ENCODE data around the gene RBM19. TPM values are rescaled to one million over a fixed set of nuclear protein-coding genes. Genes with fewer than 3 reads are reported as not detected.

The RBM19 gene
- total and polyA plus RNA-seq, 3 experiments from 2014 or later = 12.6 to 114 (median 109) TPM

DNA sequence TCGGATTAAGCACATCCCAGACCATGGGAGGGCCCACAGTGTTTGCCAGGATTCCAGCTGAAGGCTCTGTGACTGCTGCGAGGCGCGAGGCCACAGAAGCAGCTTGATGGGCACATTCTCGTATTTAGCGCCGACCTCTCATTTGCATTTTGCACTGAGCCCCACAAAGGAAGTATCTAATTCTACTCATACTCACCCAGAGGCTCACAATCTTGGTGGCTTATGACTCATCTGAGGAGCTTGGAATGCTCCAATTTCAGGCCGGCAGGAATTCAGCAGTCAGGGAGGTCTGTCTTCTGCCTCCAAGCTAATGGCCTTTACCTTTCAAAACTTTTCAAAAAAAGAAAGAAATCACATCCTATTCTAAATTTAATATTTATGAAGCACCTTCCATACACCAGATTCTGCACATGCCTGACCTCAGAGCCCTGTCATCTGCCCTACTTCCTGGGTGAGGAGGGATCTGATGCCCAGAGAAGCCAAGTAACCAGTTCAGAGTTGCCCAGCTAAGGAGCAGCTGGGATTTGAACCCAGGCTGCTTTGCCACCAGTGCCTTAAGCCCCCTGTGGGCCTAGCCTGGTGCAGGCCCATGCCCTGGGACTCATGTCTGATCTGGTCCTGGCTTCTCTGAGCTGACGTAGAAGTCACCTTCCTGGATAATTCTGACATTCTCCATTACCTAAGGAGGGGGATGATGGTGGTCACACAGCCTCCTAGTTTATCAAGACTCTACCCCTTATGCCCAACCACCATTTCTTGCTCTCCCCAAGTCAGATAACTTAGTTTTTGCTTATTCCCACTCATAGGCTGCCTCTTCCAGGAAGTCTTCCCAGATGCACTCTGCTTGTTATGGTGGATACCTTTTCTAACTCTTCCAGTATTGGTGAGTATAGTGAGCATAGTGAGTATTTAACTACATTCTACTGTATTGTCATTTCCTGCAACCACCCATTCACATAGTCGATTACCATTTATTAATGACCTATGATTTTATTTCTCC is 198.9 kb downstream of the RBM19 start:
- no peaks in the 10 kb centered on the region for H3K27me3 ChIP-seq (ENCODE audit: insufficient read depth, low read length, poor library complexity, severe bottlenecking)
- Mint-ChIP-seq H3K9me3 (peaks cover 0 to 4% (median 0%) of the 10 kb centered on the region in 5 donors), H3K27ac (no peak overlapping the region), H3K4me3 (no peak overlapping the region), H3K27me3 (peaks cover 10 to 17% of the 10 kb centered on the region in 2 donors), H3K4me1 (no peaks in the 10 kb centered on the region), H3K36me3 (no peaks in the 10 kb centered on the region)
- H3K36me3 ChIP-seq (ENCODE audit: insufficient read depth, low read length) = no peaks in the 10 kb centered on the region
- ChIA-PET POLR2A (no interaction called here), CTCF (no interaction called here)
- H3K4me1 ChIP-seq (ENCODE audit: insufficient read depth, low read length) = no peaks in the 10 kb centered on the region
- no peak overlapping the region for H3K27ac ChIP-seq (ENCODE audit: low read depth, low read length)
- no peak overlapping the region for H3K4me3 ChIP-seq (ENCODE audit: low read length)
- H3K9me3 ChIP-seq (ENCODE audit: low read length) = no peaks in the 10 kb centered on the region
- DNase-seq = no peak
